OCI-LY3 (cell line): ENCODE results near the gene SLCO4A1.

Experiments
- H2AFZ ChIP-seq: fragments of 200-600, 300-600 bp; shearing (Covaris generic); 2 replicates; pipeline ENCODE4 v1.6.0; 2014; ENCODE audit warnings: antibody characterized with exemption, low read depth, low read length
- H3K27ac ChIP-seq: fragments of 200-600, 300-600 bp; sonication (generic); 2 replicates; pipeline ENCODE4 v1.5.1; 2014; ENCODE audit warnings: mild to moderate bottlenecking, low read length, moderate library complexity, mixed read lengths
- H3K27me3 ChIP-seq: fragments of 200-600, 300-600 bp; sonication (generic); 2 replicates; pipeline ENCODE4 v1.6.1; 2014; ENCODE audit warnings: low read depth, low read length, mixed read lengths
- H3K36me3 ChIP-seq: fragments of 200-600, 300-600 bp; sonication (generic); replicated peaks from 2 replicates; pipeline ENCODE3; 2014; ENCODE audit warnings: low read depth, low read length, mixed read lengths
- H3K4me1 ChIP-seq: fragments of 300-600, 200-600 bp; sonication (generic); 2 replicates; pipeline ENCODE4 v1.6.1; 2014; ENCODE audit warnings: low read length, mixed read lengths
- H3K4me2 ChIP-seq: fragments of 200-600, 300-600 bp; sonication (generic); 2 replicates; pipeline ENCODE4 v1.6.1; 2014; ENCODE audit warnings: low read length, mixed read lengths
- H3K4me3 ChIP-seq: fragments of 300-600, 200-600 bp; sonication (generic); 2 replicates; pipeline ENCODE4 v1.5.1; 2014; ENCODE audit warnings: antibody characterized with exemption, mild to moderate bottlenecking, low read length, moderate library complexity
- H3K79me2 ChIP-seq: fragments of 300-600, 200-600 bp; shearing (Covaris generic); 2 replicates; pipeline ENCODE4 v1.6.1; 2014; ENCODE audit warnings: mild to moderate bottlenecking, low read length, mixed read lengths
- H3K9ac ChIP-seq: fragments of 300-600, 200-600 bp; shearing (Covaris generic); 2 replicates; pipeline ENCODE4 v1.6.0; 2014; ENCODE audit warnings: mild to moderate bottlenecking, low read length, moderate library complexity
- H3K9me3 ChIP-seq: fragments of 200-600, 300-600 bp; shearing (Covaris generic); 2 replicates; pipeline ENCODE4 v1.6.1; 2014; ENCODE audit warnings: low read length, mixed read lengths; ENCODE audit not compliant: insufficient read depth
- H4K20me1 ChIP-seq: fragments of 200-600, 300-600 bp; sonication (generic); 2 replicates; pipeline ENCODE4 v1.6.1; 2016; ENCODE audit warnings: low read length, mixed read lengths; ENCODE audit not compliant: insufficient read depth
- CTCF ChIP-seq: fragments of 200-600, 300-600 bp; sonication (generic); IDR thresholded peaks from 2 replicates; pipeline ENCODE4 v1.5.1; 2014; ENCODE audit warnings: antibody characterized with exemption, low read length, low read depth
- EZH2phosphoT487 ChIP-seq: fragments of 200-600 bp; shearing (Covaris generic); IDR thresholded peaks from 2 replicates; pipeline ENCODE4 v1.6.1; 2018; ENCODE audit warnings: antibody characterized with exemption, mixed run types, low read depth

Gene SLCO4A1

GRCh38 chr20:62670156-62670555 lies 27.9 kb downstream of the SLCO4A1 start:
- Histone ChIP-seq H3K4me1 (no peaks in the 10 kb centered on the region), H3K36me3 (peaks cover 11% of the 10 kb centered on the region), H3K27ac (no peak overlapping the region), H4K20me1 (no peaks in the 10 kb centered on the region), H3K4me3 (no peak overlapping the region), H3K27me3 (no peaks in the 10 kb centered on the region), H3K4me2 (no peak overlapping the region), H3K9ac (no peak overlapping the region), H2AFZ (no peak overlapping the region), H3K79me2 (no peaks in the 10 kb centered on the region), H3K9me3 (no peaks in the 10 kb centered on the region)
- TF ChIP-seq EZH2phosphoT487 (no peak), CTCF (no peak)

- Histone ChIP-seq H3K27ac (no peak overlapping the region), H3K36me3 (peaks cover 10% of the 10 kb centered on the region), H3K27me3 (no peaks in the 10 kb centered on the region), H3K4me1 (no peaks in the 10 kb centered on the region), H3K4me2 (no peak overlapping the region), H3K4me3 (no peak overlapping the region), H3K79me2 (no peaks in the 10 kb centered on the region), H3K9ac (no peak overlapping the region), H2AFZ (no peak overlapping the region), H3K9me3 (no peaks in the 10 kb centered on the region), H4K20me1 (no peaks in the 10 kb centered on the region)
- TF ChIP-seq EZH2phosphoT487: no peak
- no peak for TF ChIP-seq CTCF
Observed at GRCh38 chr20:62670998-62671397, 28.7 kb downstream of the SLCO4A1 start.

GRCh38 chr20:62671765-62672164 lies 29.5 kb downstream of the SLCO4A1 start:
- Histone ChIP-seq H4K20me1 (no peaks in the 10 kb centered on the region), H3K4me1 (no peaks in the 10 kb centered on the region), H3K27me3 (no peaks in the 10 kb centered on the region), H3K79me2 (no peaks in the 10 kb centered on the region), H2AFZ (no peak overlapping the region), H3K9ac (no peak overlapping the region), H3K36me3 (peaks cover 10% of the 10 kb centered on the region), H3K4me2 (no peak overlapping the region), H3K9me3 (no peaks in the 10 kb centered on the region), H3K4me3 (no peak overlapping the region), H3K27ac (no peak overlapping the region)
- no peak for TF ChIP-seq EZH2phosphoT487
- TF ChIP-seq CTCF: no peak

GRCh38 chr20:62674370-62674769 lies 32.1 kb downstream of the SLCO4A1 start:
- Histone ChIP-seq H3K4me3 (no peak overlapping the region), H2AFZ (no peak overlapping the region), H3K9ac (no peak overlapping the region), H3K79me2 (no peaks in the 10 kb centered on the region), H3K4me1 (no peaks in the 10 kb centered on the region), H3K4me2 (no peak overlapping the region), H3K9me3 (no peaks in the 10 kb centered on the region), H3K27me3 (no peaks in the 10 kb centered on the region), H3K36me3 (peaks cover 4% of the 10 kb centered on the region), H3K27ac (no peak overlapping the region), H4K20me1 (no peaks in the 10 kb centered on the region)
- TF ChIP-seq CTCF: no peak
- no peak for TF ChIP-seq EZH2phosphoT487
